Stimulated activated CD8-positive, alpha-beta memory T cell treated with anti-CD3 and anti-CD28 coated beads, Interleukin-2, amount 100 ng/mL, for 48 hours (primary cell): Measurements from ENCODE around the gene CHRFAM7A.
A peak's percentile ranks its signal among the peaks of the same experiment; 100 is the strongest.
"Not testable (repeated sequence)": the region's sequence is repeated elsewhere in the genome, so short reads cannot be mapped to it uniquely, and the experiment has no call there.

ENCODE experiments used
- DNase-seq, 2 donors: peaks; one replicate each; pipeline ENCODE4 v3.0.0-alpha.2; 2020; ENCODE audit warnings: low read depth in 2 of 2

The CHRFAM7A gene

DNA sequence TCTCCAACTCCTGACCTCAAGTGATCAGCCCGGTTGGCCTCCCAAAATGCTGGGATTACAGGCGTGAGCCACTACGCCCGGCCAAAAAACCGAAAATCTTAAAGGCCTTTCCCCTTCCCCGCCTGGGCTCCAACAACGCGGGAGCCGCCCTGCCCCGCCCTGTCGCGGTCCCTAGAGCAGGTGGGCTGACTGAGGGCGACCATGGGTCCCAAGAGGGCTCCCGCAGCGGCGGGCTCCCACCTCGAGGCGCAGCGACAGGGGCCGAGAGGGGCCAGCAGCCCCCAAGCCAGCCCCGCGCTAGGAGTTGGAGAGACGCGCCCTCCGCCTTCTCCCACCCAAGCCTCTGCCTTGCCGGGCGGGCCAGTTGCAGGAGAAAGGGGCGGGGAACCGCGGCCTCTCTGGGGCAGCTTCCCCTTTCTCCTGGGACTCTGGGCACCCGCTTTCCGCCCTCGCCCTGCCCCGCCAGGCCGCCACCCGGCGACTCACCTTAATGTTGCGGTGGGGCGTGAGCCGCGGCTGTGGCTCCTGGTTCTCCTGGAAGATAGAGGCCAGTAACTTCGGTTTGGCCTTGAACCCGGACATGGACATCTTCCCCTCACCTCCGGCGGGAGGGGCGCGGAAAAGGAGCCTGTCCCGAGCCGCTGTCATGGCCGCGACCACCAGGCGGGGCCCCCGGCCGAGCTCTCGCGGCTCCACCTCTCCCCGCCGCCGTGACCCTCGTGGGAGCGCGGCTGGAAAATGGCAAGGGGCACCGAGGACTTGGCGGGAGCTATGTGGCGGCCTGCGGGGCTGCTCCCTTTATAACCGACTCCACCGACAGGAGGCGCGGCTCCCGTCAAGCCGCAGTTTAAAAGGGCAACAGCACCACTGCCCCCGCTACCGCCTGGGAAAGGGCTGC, at the start of gene CHRFAM7A:
Gene CHRFAM7A (minus strand): TSS at position 775 of the 898 bp plus-strand sequence. CDS start 10,189 bp downstream, outside the sequence.
- DNase-seq = not testable (repeated sequence)

- DNase-seq = not testable (repeated sequence)
Observed at GRCh38 chr15:30438348-30438747, 45.0 kb upstream of the CHRFAM7A start.

- DNase-seq = not testable (repeated sequence)
Observed at GRCh38 chr15:30435878-30436277, 42.5 kb upstream of the CHRFAM7A start.

DNA sequence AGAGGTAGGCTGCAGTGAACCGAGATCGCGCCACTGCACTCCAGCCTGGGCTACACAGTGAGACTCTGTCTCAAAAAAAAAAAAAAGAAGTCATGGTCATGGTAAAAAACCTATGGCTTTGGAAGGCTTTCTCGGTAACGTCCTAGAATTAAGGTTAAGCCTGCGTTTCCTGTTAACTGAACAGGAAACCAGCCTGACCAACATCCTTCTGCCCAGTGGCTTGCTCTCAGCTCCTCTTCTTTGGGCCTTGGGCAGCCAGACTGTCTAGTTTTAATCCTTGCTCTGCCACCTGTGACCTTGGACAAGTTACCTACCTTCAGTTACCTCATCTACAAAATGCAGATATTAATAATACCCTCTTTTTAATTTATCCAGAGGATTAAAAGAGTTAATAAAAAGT, 27.4 kb upstream of the CHRFAM7A start:
- DNase-seq = not testable (repeated sequence)

DNA sequence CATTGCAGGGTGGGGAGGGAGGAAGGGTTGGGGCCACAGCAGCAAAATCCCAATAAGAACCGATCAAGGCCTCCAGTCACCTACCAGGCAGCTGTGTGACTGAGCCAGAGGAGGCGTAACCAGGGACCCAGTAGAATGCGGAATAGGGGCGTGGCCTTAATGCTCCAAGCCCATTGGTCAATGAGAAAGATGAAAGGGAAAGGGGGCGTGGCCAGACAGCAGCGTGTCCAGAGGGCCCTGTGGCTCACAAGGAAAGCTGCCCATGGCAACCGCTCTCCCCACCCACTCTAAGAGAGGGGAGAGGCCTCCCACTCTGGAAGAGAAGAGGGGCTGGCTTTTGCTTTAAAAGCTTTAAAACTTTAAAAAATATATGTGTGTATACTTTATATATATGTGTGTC, 20.8 kb upstream of the CHRFAM7A start, which contains the start of gene GOLGA8R:
Gene GOLGA8R (minus strand): TSS at position 101 of the 400 bp plus-strand sequence. CDS start 98 bp downstream, at position 3.
- not testable (repeated sequence) for DNase-seq

DNA sequence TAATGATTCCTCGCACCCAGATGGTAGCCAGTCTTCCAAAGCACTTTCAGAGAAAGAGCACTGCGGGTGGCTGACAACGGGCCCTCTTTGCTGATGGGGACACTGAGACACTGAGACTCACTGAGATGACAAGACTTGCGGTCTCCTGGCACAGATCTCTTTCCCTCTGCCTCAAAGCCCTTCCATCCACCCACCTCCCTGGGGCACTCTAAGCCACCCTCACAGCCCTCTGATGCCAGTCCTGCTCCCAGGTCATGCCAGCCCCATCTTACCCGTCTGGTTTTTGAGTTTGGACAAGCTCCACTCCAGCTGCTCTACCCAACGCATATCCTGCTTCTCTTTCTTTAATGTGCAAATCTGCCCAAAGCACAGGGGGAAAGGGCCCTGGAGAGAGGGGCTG, 14.3 kb upstream of the CHRFAM7A start:
- DNase-seq = not testable (repeated sequence)

DNA sequence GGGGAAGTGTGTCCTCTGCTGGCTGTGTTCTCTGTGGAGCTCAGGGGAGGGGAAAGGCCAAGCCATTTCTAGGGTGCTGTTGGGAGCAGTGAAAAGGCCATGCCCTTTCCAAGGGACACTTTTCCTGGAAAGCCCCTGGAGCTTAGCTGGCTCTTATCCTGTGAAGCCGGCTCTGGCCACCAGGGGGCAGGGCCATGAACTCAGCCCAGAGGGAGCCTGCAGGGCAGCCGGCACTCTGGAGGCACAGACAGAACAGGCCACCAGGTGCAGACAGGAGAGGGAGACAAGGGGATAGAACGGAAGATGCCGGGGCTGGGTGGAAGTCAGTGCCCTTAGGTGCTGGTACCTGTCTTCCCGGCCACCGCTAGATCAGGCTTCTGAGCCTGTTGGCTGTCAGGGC, 5.6 kb upstream of the CHRFAM7A start:
- peak; percentile 47 to 56 for DNase-seq

GRCh38 chr15:30393664-30393991, 288 bp upstream of the CHRFAM7A start:
- DNase-seq = not testable (repeated sequence)

- not testable (repeated sequence) for DNase-seq
Observed at GRCh38 chr15:30386318-30386887, 6.9 kb downstream of the CHRFAM7A start.

DNA sequence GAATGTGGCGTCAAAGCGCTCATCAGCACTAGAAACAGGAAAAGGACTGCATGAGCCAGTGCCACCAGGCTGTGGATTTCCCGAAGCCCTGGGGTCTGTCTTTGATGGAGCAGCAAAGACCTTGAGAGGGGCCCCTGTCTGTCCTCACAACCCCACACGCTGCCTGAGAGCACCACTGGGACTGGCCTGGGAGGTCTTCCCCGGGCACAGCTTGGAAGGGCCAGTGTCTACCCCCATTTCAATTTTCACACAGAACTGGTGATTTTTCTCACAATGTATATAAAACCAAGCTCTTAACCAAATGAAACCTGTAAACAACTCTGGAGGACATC, 16.3 kb downstream of the CHRFAM7A start:
- not testable (repeated sequence) for DNase-seq

DNA sequence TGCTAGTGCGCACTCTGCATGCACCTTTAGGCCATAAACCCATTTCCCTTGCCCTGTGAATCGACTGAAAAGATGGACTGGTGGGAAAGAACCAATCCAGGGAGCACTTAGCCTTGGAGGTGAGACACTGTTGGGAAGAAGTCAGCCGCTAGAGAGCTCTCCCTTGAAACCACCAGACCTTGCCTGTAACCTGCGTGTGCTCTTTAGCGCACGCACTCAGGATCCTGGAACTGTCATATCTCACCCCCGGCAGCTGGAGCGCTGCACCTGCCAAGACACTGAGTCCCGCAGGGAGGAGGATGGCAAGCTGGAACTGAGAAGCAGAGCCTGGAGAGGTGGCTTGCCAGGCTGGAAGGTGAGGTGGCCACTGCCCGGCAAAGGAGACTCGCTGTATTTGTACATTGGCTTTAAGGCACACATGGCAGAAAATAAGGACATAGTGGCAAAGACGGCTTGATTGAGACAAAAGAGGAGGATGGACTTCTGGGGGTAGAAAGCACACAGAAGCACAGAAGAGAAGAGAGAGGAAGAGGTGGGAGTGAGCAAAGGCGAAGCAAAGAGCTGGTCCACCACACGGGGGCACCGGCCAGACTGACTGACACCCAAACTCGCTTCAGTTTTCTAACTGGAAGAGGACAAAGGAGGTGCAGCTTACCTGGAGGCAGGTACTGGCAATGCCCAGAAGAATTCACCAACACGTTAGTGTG, 16.8 kb downstream of the CHRFAM7A start:
- not testable (repeated sequence) for DNase-seq

DNA sequence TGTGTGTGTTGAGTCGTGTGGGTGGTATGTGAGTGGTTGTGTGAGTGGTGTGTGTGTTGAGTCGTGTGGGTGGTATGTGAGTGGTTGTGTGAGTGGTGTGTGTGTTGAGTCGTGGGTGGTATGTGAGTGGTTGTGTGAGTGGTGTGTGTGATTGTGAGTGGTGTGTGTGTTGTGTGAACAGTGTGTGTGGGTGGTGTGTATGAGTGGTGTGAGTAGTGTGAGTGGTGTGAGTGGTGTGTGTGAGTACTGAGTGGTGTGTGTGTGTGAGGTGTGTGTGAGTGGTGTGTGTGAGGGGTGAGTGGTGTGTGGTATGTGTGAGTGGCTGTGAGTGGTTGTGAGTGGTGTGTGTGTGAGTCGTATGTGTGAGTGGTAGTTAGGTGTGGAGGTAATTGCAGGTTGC, 17.5 kb downstream of the CHRFAM7A start:
- not testable (repeated sequence) for DNase-seq

DNA sequence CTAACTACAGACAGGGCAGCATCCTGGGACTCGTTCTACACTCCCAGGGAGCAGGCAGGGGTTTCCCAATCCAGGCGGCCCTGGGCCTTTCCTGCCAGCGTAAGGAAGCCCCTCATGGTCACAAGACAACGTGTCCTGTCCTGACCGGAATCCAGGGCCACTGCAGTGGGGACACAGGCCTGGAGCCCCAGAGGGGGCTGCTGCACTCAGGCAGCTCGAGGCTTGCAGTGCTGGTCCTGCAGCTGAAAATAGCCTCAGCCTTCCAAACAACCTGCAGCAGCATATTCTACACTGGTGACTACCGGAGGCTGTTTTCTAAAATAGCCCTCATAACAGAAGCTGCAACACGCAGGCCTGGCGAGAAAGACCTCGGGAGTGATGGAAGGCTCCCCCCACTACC, 18.5 kb downstream of the CHRFAM7A start:
- DNase-seq = not testable (repeated sequence)

- not testable (repeated sequence) for DNase-seq
Observed at GRCh38 chr15:30368271-30368670, 25.1 kb downstream of the CHRFAM7A start.

GRCh38 chr15:30367246-30367645, 26.1 kb downstream of the CHRFAM7A start:
- DNase-seq = not testable (repeated sequence)

DNA sequence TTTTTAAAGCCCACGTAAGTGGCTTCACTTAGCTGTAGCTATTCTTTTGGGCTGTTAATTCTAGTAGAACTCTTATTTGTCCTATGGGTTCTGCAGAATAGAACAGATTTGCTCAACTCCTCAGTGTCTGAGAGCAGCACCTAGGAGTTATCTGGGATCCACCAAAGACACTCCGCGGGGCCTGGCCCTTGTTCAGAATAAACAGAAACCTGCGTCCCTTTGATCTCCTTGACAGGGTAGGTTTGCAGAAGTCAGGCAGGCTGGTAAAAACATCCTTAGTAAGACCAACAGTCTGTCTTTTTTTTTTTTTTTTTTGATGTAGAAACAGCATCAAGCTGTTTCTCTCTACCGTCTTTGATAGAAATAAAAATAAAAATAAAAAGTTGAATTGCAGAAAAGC, 31.9 kb downstream of the CHRFAM7A start:
- DNase-seq = not testable (repeated sequence)

GRCh38 chr15:30360990-30361389, 32.4 kb downstream of the CHRFAM7A start:
- DNase-seq = not testable (repeated sequence)

DNA sequence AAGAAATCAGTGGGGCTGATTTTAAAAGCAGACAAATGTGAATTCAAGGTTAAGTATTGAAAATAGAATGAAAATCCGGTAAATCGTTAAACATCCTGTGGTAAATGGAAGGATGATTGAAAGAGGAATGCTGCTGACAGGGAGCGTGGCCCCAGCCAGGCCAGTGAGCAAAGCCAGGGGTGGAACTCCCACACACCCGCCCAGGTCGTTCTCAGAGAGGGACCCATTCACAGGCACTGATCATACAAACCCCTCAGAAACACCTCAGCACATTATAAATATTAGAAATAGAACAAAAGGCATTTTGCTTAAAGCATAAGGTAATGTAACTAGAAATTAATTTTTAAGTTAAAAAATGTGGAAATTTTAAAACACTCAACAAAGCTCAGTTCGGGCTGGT, 38.3 kb downstream of the CHRFAM7A start:
- not testable (repeated sequence) for DNase-seq

DNA sequence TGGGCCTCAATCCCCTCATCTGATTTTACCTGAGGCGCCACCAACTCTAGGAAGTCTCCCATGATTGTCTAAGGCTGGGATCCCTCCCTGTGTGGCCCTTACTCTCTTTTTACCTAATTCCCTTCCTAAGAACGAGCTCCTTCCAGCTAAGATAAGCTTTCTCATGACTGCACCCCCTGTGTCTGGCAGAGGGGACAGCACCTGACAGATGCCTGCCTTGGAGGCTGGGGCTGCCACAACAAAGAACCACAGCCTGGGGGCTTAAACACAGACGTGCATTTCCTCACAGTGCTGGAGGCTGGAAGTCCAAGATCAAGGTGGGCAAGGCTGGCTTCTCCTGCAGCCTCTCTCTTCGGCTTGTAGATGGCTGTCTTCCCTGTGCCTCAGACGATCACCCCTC, 43.5 kb downstream of the CHRFAM7A start:
- DNase-seq = not testable (repeated sequence)

- not testable (repeated sequence) for DNase-seq
Observed at GRCh38 chr15:30336584-30336983, 56.8 kb downstream of the CHRFAM7A start.

- not testable (repeated sequence) for DNase-seq
Observed at GRCh38 chr15:30334152-30334551, 59.2 kb downstream of the CHRFAM7A start.

GRCh38 chr15:30326145-30326544, 67.2 kb downstream of the CHRFAM7A start:
- not testable (repeated sequence) for DNase-seq
